ENCODE measurements around the gene MYOZ2. TPM values are rescaled to one million over a fixed set of nuclear protein-coding genes. Genes with fewer than 3 reads are reported as not detected.

Gene MYOZ2
- total RNA-seq, 1 experiment from 2014 or later = 0.48 TPM

DNA sequence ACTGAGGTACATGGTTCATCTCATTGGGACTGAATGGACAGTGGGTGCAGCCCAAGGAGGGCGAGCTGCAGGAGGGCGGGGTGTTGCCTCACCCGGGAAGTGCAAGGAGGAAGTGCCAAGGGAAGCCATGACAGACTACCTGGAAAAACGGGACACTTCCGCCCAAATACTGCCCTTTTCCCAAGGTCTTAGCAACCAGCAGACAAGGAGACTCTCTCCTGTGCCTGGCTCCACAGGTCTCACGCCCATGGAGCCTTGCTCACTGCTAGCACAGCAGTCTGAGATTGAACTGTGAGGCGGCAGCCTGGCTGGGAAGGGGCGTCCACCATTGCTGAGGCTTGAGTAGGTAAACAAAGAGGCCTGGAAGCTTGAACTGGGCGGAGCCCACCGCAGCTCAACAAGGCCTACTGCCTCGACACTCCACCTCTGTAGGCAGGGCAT lies 62.2 kb downstream of the MYOZ2 start:
- no peak for DNase-seq (ENCODE audit: low read depth)

DNA sequence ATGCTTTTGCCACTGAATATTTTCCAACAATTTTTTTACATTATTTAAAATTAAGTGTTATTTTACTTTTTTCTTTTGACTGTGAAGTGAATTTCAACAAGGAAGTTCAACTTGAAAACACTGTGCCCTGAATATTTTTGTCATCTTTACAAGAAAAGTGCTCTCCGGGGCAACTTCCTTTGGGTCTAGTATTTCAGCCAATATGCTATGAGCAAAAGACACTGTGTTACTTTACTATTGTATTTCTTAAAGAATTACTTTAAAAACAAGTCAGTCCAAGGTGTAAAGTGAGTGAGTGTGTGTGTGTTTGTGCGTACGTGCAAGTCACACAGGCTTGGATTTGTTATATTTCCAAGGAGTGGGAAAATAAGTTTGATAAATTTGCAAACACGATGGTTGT lies 69.3 kb downstream of the MYOZ2 start:
- no peak for DNase-seq (ENCODE audit: low read depth)

DNA sequence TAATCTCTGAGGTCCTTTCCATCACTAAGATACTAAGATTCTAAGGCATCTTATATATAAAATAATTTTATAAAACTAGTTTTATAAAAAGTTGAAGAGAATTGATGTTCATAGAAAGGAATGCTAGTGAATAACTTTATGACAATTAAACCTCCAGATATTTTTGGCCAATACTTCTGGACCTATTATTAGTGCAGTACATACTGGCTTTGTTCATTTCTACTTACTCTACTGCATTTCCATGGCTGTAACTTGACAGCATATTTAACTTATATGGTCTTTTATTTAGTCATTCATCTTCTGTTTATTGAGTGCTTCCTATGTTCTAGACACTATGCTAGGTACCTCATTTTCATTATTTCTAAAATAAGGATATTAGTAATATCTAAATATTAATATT lies 70.1 kb downstream of the MYOZ2 start:
- DNase-seq (ENCODE audit: low read depth) = no peak

DNA sequence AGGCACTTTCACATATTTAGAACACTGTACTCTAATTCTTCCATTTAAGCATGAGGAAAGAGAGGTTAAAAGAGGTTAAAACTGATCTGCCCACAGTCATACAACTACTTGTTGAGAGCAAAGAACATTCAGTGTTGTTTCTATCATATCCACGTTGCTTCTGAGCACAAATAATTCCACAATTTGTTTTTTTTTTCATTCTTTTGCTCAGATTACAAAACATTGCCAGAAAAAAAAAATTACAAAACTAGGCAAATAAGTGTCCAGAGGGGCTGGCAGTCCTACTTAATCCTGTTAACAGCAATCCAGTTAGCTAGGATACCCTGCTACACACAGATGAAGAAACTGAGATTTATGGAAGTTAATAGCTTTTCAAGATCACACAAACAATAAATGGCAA lies 70.5 kb downstream of the MYOZ2 start:
- DNase-seq (ENCODE audit: low read depth) = no peak

DNA sequence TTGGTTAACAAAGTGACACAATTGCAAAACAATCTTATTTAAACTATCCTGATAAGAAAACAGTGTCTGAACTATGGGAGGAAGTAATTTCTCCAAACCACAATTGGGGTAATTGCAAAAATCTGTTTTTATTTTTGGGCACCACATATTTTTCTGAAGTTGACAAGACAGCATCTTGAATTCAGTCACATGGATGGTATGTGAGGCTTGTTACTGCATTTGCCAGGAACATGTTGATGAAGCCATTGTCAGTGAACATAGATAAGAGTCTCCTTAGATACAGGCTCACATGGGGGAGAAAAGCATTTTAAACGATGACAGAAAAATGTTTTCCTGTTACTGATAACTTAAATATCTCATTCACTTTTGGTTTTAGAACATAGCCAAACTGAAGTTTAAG lies 71.4 kb downstream of the MYOZ2 start:
- peak; percentile 25 for DNase-seq (ENCODE audit: low read depth)

DNA sequence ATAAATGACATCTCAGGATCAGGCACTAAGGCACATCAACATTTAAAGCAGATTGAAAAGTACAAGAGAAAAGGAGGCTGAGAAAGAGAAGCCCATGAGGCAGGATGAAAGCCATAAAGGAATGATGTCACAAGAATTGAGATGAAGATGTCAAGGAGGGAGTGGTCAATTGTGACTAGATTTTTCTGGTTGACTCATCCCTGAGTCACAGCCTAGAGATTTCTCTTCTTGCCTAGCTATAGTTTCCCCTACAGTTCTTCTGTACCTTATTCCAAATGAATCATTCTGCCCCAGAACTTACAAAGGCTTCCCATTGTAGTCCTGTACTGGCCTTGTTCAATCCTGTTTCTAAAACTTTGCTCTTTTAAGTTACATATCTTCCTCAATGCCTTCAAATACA lies 73.4 kb downstream of the MYOZ2 start:
- peak; percentile 93 for DNase-seq (ENCODE audit: low read depth)

DNA sequence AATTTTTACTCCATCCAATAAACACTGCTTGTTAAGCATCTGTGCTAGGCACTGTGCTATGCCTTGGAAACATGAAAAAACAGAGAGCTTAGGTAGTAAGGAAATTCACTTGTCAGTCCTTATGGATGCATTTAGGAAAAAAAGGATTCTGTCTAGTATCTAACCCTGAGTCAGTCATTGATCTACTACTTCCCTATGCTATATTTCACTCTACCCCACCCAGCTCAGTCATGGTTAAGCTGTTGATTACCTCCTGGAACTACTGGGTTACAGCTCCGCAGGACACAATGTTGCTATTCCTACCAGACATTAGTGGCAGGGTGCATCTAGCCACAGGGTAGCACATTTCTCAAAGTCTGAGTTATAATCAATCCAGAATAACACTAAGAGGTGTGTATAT lies 74.0 kb downstream of the MYOZ2 start:
- no peak for DNase-seq (ENCODE audit: low read depth)

DNA sequence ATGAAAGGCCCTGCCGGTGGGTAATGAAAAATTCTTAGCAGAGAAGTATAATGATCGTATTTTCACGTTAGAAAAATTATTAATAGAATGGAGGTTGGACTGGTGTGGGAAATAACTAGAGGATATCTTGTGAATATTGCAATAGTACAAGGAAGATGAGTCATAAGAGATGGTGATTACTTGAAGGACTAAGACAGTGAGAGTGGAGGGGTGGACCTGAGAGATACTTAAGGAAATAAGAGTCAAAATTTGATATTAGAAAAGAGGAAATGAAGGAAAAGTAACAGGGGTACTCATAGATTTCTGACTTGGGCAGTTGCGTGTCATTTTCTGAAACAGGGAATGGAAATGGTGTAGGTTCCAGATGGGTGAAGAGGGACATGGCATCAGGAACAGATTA lies 75.1 kb downstream of the MYOZ2 start:
- DNase-seq (ENCODE audit: low read depth) = no peak

DNA sequence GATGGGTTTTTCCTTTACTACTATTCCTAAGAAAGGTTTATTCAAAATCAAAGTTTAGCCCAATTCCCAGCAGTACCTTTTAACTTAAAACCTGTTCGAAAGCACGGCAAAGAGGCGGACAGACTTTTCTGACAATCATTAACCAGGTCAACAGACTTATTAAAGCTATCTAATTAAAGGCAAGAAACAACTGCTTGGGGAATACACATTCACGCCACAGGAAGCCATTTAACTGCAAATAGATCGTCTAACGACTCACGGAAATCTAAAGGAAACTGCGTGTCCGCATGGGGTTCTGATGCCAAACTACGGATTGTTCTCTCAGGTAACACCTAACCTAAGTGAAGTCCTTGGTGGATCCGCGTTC lies 76.2 kb downstream of the MYOZ2 start:
- DNase-seq (ENCODE audit: low read depth) = no peak

DNA sequence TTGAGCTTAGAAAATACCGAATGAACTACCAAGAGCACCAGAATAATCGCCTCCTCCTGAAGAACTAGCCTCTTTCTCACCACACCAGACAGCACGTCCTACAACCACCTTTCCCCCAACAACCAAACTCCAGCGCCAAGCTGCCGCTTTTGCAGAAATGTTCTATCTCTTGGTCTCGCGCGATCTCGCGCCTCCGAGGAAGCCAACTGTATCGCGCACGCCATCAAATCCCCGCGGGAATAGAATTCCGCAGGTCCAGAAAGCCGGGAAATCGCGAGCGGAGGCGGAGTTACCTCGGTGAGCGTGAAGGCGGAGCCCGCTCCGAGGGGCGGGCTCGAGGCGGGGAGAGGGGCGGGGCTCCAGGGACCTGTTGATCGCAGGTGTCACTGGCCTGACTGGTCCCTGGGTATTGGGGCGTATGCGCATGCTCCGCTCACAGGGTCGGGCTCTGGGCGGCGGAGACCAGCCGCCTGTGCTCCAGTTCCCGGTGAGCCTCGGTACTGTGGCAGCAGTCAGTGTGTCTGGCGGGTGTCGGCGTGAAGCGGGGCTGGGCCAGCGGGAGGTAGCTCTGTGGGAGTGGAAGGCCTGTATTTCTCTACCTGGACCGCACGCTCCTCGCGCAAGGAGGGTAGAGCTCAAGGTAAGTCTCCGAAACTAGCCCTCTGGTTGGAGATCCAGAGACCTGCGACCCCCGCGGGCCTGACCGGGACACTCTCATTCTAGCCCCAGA lies 76.8 kb downstream of the MYOZ2 start, which contains the start of gene USP53:
Gene USP53 (plus strand): TSS at position 480 of the 730 bp plus-strand sequence. CDS start 27,047 bp downstream, outside the sequence.
- DNase-seq (ENCODE audit: low read depth) = peak; percentile 95

DNA sequence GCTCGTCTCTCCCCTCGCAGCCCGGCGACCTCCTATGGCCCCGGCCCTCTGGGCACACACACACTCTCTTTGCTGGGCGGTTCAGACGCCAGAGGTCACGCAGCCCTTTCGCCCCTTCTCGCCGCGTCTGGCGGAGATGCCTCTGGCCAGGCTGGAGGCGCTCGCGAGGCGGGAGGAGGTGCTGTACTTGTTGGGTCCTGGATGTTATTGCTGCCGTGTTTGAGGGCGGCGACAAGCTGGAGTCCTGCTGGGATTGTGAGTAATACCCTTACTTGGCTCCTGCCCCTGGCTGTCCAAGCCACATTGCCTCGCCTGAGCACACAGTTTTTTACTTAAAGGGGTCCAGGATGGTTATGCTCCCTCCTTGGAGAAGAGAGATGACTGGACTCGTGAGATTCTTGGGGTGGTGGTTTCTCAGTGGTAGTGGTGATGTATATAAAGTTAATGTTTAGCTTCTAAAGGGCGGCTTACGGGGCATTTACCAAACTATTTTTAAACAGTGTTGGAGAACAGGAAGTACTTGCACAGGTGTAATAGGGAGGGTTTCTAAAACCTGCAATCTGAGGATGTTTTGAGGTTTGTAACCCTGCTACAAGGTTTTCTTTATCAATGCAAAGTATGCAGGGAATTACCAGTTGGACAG lies 77.5 kb downstream of the MYOZ2 start:
- DNase-seq (ENCODE audit: low read depth) = peak; percentile 90

DNA sequence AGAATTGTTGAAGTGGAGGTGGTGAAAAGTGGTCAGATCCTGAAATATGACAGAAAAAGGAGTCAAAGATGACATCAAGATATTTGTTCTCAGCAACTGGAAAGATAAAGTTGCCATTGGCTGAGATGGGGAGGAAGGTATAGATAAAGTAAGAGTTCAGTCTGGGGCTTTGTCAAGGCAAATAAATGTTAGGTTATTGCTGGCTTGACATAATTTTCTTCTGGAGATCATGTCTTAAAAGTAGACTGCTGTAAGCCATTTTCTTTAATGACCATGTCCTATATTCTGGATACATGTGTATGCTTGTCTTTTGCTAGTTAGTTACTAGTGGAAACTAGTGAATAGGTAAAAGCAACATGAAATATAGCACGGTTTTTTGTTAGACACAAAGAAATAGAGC lies 82.5 kb downstream of the MYOZ2 start:
- no peak for DNase-seq (ENCODE audit: low read depth)

DNA sequence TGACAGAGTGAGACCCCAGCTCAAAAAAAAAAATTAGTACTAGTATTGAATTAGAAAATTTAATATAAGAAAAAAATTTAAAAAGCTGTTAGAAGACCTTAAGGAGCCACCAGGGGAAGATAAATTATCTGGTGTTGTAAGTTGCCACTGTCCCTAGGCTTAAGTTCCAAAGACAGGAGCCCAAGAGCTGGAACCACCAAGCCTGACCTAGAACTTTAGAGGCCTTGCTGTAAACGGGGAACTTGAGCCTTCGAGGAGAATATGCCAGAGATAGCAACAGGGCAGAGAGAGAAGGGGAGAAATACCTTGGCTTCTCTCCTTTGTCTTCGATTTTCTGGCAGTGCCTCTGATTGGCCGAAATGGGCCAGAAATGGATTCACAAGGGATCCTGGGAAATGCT lies 85.8 kb downstream of the MYOZ2 start:
- DNase-seq (ENCODE audit: low read depth) = no peak

DNA sequence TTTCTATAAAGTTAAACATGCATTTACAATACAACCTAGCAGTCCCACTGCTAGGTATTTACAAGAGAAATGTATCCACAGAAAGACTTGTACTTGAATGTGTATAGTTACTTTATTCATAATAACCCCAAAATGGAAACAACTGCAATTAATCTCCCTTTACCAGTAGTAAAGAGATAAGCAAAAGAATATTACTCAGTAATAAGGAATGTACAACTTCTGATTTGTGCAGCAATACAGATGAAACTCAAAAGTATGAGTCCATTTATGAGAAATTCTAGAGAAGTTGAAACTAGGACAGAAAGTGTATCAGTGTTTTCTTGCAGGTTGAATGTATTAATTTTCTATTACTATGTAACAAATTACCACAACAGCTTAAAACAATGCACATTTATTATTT lies 92.1 kb downstream of the MYOZ2 start:
- DNase-seq (ENCODE audit: low read depth) = no peak

DNA sequence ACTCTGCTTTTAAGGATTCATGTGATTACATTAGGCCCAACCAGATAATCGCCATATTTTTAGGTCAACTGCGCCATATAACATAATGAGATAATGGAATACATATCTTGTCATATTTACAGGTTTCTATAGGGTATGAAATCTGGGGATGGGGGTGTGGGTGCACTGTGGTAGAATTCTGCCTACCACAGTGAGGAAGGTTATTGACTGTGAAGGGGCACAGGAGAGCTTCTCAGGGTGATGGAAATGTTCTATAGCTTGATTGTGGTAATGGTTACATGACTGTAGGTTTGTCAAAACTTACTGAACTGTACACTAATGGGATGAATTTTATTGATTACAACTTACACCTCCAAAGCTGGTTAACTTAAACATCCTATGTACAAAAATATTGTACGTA lies 92.8 kb downstream of the MYOZ2 start:
- DNase-seq (ENCODE audit: low read depth) = no peak

DNA sequence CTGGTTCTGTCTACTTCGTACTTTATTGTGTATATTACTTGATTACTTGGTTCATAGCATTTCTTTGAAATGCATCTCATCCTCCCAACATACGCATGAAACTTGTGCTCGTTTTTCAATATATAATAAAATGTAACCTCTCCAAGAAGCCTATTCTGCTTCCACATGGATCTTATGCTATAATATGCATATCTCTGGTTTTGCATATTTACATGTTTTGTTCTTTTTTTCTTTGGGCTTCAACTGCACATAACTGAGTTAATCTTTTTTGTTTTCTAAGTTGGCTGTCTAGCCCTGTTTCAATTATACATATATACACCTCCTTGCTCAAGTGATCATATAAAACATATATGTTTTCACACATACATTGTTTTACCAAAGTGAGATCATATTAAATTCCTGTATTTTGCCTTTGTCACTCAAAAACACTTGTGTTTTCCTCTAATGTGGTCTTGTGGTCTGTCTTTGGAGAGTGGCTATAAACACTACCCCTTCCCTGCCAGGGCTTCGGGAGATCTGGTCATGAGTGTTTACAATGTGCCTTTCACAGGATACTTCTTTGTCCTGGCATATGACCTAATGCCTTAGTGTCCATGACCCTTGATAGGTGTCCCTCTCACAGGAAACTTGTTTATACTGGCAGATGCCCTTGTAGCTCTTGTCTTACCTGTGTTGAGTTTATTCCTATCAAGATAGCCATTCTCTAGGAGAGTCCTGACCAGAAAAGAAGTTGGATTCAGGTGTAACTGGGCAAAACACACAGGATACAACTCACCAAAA lies 94.5 kb downstream of the MYOZ2 start:
- no peak for DNase-seq (ENCODE audit: low read depth)

DNA sequence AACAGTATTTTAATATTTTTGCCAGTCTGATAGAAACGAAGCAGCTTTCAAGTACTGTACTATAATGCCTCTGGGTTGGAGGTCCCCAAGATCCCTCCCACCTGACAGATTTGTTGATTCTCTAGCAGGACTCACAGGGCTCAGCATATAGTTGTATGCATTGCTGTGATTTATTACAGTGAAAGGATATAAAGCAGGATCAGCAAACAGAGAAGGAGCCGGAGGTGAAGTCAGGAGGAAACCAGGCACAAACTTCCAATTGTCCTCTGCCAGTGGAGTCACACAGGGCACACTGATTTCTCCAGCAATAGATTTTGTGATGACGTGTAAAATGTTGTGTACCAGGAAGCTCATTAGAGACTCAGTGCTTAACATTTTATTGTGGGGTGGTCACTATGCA lies 95.9 kb downstream of the MYOZ2 start:
- DNase-seq (ENCODE audit: low read depth) = no peak

DNA sequence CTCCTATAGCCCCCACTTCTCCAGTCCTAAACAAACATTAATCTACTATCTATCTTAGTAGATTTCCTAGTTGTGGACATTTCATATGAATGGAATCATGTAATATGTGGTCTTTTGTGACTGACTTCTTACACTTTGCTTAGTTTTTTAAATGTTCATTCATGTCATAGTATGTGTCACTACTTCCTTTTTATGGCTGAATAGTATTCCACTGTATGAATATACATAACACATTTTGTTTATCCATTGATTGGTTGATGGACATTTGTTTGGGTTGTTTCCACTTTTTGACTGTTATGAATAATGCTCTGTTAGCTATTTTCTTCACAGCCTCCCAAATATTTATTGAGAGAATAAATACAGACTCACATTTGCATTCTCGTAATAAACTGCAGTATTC lies 96.7 kb downstream of the MYOZ2 start:
- no peak for DNase-seq (ENCODE audit: low read depth)

DNA sequence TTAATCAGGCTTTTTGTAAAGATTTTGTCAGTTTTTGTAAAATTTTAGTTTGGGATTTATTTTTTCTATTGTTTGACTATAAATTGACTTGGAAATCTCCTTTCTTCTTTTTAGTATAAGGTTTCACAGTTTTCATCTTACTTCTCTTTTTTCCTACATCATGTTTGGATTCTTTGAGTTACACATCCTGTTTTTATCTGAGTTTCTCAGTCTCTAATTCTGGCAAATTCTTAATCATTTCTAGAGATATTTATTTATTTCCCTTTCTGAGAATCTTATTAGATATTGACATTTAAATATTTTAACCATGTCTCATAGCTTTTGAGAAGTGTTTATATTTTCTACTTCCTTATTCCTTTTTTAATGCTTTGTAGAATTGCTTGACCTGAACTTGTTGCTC lies 97.6 kb downstream of the MYOZ2 start:
- no peak for DNase-seq (ENCODE audit: low read depth)

DNA sequence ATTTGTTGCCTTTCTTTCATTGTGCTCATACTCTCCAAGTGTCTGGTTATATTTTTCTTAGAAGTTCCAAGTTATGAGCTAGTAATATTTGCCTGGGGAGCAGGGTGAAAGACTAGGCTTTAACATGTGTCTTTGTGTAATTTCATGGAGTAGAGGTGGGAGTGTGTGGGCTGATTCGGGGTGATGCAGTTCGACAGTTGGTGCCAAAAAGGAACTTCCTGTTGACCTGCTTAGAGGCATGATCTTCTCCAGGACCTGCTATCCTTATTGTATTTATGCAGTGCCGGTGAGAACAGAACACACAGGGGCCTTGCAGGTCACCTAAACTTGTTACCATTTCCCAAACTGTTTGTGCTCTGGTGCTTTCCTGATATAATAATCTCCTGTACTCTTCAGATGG lies 98.1 kb downstream of the MYOZ2 start:
- peak; percentile 26 for DNase-seq (ENCODE audit: low read depth)

DNA sequence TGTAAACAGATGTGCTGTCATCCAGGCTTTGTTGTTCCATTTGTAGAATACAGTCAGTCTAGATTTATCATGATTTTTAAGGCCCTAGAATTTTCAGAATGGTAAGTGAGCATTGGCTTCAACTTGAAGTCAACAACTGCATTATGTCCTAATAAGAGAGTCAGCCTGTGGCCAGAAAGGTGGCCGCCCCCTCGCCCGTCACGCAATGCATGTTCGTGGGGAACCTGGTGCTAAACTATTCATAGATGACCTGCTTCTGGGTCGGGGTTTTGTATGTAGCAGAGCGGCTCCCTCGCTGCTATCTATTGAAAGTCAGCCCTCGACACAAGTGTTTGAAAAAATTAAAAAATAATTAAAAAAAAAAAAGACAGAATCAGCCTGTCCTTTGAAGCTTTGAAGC lies 101.6 kb downstream of the MYOZ2 start:
- no peak for DNase-seq (ENCODE audit: low read depth)
